ENCODE results near the gene GPR27.

- TF ChIP-seq ESRRA (IDR thresholded peaks at IDR 0.05; ENCODE audit: low read length): no peak
- TF ChIP-seq, protein P1, sequence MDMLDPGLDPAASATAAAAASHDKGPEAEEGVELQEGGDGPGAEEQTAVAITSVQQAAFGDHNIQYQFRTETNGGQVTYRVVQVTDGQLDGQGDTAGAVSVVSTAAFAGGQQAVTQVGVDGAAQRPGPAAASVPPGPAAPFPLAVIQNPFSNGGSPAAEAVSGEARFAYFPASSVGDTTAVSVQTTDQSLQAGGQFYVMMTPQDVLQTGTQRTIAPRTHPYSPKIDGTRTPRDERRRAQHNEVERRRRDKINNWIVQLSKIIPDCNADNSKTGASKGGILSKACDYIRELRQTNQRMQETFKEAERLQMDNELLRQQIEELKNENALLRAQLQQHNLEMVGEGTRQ (IDR thresholded peaks at IDR 0.05; ENCODE audit: borderline replicate concordance, low read depth, low read length): no peak
- TF ChIP-seq CTCF (IDR thresholded peaks at IDR 0.05 in 2 of 3, conservative IDR thresholded peaks at IDR 0.05 in 1 of 3; ENCODE audit: control insufficient read depth in 2 of 3, extremely low read depth in 1 of 3, insufficient read depth in 1 of 3, low read depth in 3 of 3, low read length in 3 of 3): no peak
- no peak for TF ChIP-seq SMC3 (IDR thresholded peaks at IDR 0.05; ENCODE audit: borderline replicate concordance, low read length)
- TF ChIP-seq CEBPB (IDR thresholded peaks at IDR 0.05; ENCODE audit: borderline replicate concordance in 1 of 2, low read depth in 2 of 2, low read length in 2 of 2): no peak
Observed at GRCh38 chr3:71796290-71796689, 42.6 kb downstream of the GPR27 start.
